OCI-LY1 (cell line): ENCODE measurements around the gene TTLL11.

Source experiments
- H2AFZ ChIP-seq: fragments of 200-600 bp; sonication (generic), shearing (Covaris generic); 2 replicates; pipeline ENCODE4 v1.6.0; 2014; ENCODE audit warnings: antibody characterized with exemption, mild to moderate bottlenecking, low read length
- H3F3A ChIP-seq: fragments of 200-600 bp; sonication (generic), shearing (Covaris generic); 2 replicates; pipeline ENCODE4 v1.6.0; 2014; ENCODE audit warnings: mild to moderate bottlenecking, antibody characterized with exemption, low read length, moderate library complexity; ENCODE audit not compliant: insufficient read depth
- H3K27ac ChIP-seq: fragments of 200-600 bp; sonication (generic); 2 replicates; pipeline ENCODE4 v1.5.1; 2014; ENCODE audit warnings: low read length, mixed run types, mild to moderate bottlenecking, low read depth; ENCODE audit not compliant: poor library complexity, severe bottlenecking
- H3K27me3 ChIP-seq: fragments of 200-600 bp; sonication (generic); 2 replicates; pipeline ENCODE4 v1.6.0; 2014; ENCODE audit warnings: antibody characterized with exemption, mild to moderate bottlenecking, low read length, moderate library complexity; ENCODE audit not compliant: insufficient read depth
- H3K36me3 ChIP-seq: fragments of 200-600 bp; sonication (generic); 2 replicates; pipeline ENCODE4 v1.6.1; 2014; ENCODE audit warnings: mild to moderate bottlenecking, antibody characterized with exemption, low read length, moderate library complexity, mixed read lengths; ENCODE audit not compliant: insufficient read depth
- H3K4me1 ChIP-seq: fragments of 200-600 bp; sonication (generic); 2 replicates; pipeline ENCODE4 v1.5.1; 2014; ENCODE audit warnings: mild to moderate bottlenecking, low read length, moderate library complexity; ENCODE audit not compliant: insufficient read depth, severe bottlenecking
- H3K4me2 ChIP-seq: fragments of 200-600 bp; sonication (generic), shearing (Covaris generic); 2 replicates; pipeline ENCODE4 v1.6.1; 2014; ENCODE audit warnings: low read length
- H3K4me3 ChIP-seq: fragments of 200-600 bp; sonication (generic); 2 replicates; pipeline ENCODE4 v1.5.1; 2014; ENCODE audit warnings: low read length, low read depth, mild to moderate bottlenecking, mixed read lengths; ENCODE audit not compliant: poor library complexity, severe bottlenecking
- H3K79me2 ChIP-seq: fragments of 200-600 bp; shearing (Covaris generic); 2 replicates; pipeline ENCODE4 v1.6.1; 2016; ENCODE audit warnings: mixed run types, low read length, mixed read lengths; ENCODE audit not compliant: insufficient read depth
- H3K9ac ChIP-seq: fragments of 200-600 bp; sonication (generic), shearing (Covaris generic); 2 replicates; pipeline ENCODE4 v1.6.1; 2014; ENCODE audit warnings: mild to moderate bottlenecking, low read length, mixed read lengths
- H3K9me2 ChIP-seq: fragments of 200-600 bp; sonication (generic), shearing (Covaris generic); 2 replicates; pipeline ENCODE4 v1.6.1; 2014; ENCODE audit warnings: low read depth, mild to moderate bottlenecking, low read length, mixed read lengths
- H3K9me3 ChIP-seq: fragments of 200-600 bp; shearing (Covaris generic); 2 replicates; pipeline ENCODE4 v1.6.1; 2014; ENCODE audit warnings: low read length, mixed read lengths
- H4K20me1 ChIP-seq: fragments of 200-600 bp; sonication (generic), shearing (Covaris generic); 2 replicates; pipeline ENCODE4 v1.6.0; 2016; ENCODE audit warnings: mild to moderate bottlenecking, low read length; ENCODE audit not compliant: insufficient read depth
- CTCF ChIP-seq: fragments of 200-600 bp; sonication (generic), shearing (Covaris generic); IDR thresholded peaks from 2 replicates; pipeline ENCODE4 v1.5.1; 2017; ENCODE audit warnings: mild to moderate bottlenecking, antibody characterized with exemption, low read length, moderate library complexity, mixed read lengths
- EZH2 ChIP-seq: fragments of 200-600 bp; sonication (generic), shearing (Covaris generic); IDR thresholded peaks from 2 replicates; pipeline ENCODE4 v1.8.0; 2017; ENCODE audit warnings: borderline replicate concordance, mixed run types, mild to moderate bottlenecking, antibody characterized with exemption, low read length, moderate library complexity, mixed read lengths

TTLL11 gene

GRCh38 chr9:121772600-121773285 lies 320.4 kb downstream of the TTLL11 start:
- H3F3A ChIP-seq: no peaks in the 10 kb centered on the region
- no peaks in the 10 kb centered on the region for H4K20me1 ChIP-seq
- no peaks in the 10 kb centered on the region for H3K4me1 ChIP-seq
- no peaks in the 10 kb centered on the region for H3K27me3 ChIP-seq
- H3K79me2 ChIP-seq: no peaks in the 10 kb centered on the region
- no peak overlapping the region for H3K9ac ChIP-seq
- peaks cover 81% of the 10 kb centered on the region for H3K36me3 ChIP-seq
- no peak overlapping the region for H3K27ac ChIP-seq
- no peaks in the 10 kb centered on the region for H3K9me2 ChIP-seq
- no peak overlapping the region for H2AFZ ChIP-seq
- 0 out of 2 replicates have a peak, but pooled peaks cover 2% of the 10 kb centered on the region for H3K9me3 ChIP-seq
- H3K4me3 ChIP-seq: no peak overlapping the region
- no peak for TF ChIP-seq CTCF
- no peak for TF ChIP-seq EZH2
- no peak overlapping the region for H3K4me2 ChIP-seq
